KG1 (cell line): Measurements from ENCODE around the gene N4BP2.
"Not testable (repeated sequence)": the region's sequence is repeated elsewhere in the genome, so short reads cannot be mapped to it uniquely, and the experiment has no call there.

Experiments used
- DNase-seq: peaks from one replicate; lab custom pipeline; 2025; lab: John Stamatoyannopoulos, UW

The N4BP2 gene

DNA sequence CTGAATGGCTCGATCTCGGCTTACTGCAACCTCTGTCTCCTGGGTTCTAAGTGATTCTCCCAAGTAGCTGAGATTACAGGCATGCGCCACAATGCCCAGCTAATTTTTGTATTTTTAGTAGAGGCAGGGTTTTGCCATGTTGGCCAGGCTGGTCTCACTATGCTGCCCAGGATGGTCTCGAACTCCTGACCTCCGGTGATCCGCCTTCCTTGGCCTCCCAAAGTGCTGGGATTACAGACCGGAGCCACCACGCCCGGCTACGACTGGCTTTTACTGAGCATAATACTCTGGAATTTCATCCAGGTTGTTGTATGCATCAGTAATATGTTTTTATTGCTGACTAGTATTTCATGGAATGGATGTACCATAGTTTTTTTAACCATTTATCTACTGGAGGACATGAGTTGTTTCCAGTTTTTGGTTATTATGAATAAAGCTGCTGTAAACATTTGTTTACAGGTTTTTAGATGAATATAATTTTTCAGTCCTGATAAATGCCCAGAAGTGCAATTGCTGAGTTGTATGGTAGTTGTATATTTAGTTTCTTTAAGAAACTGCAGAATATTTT is 31.2 kb downstream of the N4BP2 start:
- DNase-seq, result no peak

DNA sequence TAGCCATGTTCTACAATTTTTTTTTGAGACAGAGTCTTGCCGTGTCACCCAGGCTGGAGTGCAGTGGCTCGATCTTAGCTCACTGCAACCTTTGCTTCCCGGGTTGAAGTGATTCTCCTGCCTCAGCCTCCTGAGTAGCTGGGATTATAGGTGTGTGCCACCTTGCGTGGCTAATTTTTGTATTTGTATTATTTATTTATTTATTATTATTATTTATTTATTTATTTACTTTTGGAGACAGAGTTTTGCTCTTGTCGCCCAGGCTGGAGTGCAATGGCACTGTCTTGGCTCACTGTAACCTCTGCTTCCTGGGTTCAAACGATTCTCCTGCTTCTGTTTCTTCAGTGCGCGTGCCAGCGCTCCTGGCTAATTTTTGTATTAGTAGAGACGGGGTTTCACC is 36.8 kb downstream of the N4BP2 start:
- DNase-seq, result not testable (repeated sequence)

DNA sequence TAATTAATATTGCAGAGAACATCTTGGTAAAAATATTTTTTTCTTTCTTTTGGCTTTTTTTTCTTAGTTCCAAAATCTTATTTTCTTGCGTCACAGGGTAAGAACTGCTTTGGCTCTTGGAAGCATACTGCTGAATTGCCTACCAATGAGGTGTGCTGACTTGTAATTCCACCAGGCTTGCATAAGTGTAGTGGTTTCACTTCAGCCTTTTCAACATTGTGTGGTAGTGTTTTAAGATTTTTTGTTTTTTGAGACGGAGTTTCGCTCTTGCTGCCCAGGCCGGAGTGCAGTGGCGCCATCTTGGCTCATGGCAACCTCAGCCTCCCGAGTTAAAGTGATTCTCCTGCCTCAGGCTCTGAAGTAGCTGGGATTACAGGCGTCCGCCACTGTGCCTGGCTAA is 42.4 kb downstream of the N4BP2 start:
- no peak for DNase-seq

DNA sequence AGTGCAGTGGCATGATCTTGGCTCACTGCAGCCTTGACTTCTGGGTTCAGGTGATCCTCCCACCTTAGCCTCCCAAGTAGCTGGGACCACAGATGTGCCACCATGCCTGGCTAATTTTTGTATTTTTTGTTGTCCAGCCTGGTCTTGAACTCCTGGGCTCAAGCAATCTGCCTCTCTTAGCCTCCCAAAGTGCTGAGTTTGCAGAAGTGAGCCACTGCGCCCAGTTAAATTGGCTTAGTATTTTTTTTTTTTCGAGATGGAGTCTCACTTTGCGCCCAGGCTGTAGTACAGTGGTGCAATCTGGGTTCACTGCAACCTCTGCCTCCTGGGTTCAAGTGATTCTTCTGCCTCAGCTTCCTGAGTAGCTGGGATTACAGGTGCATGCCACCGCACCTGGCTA is 50.5 kb downstream of the N4BP2 start:
- not testable (repeated sequence) for DNase-seq

DNA sequence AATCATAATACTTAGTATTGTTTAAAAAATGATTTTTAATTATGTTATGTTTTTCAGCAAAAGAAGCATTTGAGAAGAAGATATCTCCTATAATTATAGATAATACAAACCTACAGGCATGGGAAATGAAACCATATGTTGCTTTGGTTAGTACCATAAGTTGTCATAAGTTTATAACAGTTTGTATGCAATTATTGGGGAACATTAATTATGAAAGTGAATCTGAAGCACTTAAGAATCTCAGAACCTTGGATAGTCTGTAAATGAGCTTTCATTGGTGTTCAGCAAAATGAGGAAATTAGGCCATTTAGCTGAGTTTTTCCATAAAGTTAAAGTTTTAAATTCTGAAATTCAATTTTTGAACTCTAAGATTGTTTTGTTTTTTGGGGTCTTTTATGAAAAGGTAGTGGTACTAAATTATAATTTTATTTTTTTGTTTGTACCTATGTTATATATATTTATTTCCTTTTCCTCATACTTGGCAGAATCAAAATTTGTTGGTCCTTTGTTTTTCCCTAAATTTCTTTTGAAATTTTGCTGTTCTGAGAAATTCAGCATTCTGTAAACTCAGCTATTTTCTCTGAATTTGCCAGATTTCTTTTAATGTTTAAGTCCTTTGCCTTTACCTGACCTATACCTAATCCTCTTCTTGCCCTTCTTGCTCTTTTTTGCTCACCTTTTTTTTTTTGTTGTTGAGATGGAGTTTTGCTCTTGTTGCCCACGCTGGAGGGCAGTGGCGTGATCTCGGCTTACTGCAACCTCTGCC is 55.6 kb downstream of the N4BP2 start:
- no peak for DNase-seq

DNA sequence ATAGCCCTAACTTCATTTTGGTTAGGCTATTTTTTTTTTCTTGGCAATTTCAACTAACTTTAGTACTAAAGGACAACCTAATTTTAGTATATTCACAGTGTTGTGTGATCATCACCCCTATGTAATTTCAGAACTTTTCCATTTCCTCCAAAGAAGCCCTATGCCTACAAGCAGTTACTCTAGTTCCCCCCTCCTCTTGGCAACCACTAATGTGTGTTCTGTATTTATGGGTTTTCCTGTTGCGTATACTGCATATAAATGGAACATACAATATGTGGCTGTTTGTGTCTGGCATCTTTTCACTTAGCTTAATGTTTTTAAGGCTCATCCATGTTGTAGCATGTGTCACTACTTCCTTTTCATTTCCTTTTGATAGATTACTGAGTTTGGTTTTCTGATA is 57.6 kb downstream of the N4BP2 start:
- no peak for DNase-seq

DNA sequence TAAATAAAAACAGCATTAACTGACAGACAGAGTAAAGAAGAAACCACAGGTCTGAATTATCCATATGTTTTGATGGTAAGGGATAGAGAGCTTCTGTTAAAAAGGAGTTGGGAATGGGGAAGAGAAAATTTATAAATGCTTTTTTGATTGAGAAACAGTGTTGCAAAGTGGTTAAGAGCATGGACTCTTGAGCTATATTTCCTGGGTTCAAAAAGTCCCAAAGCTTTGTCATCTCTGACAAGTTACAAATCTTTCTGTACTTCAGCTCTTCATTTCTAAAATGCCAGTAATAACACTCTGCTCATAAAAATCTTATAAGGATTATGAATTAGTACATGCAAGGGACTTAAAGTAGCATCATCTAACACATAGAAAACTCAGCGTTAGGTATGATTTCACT is 62.2 kb downstream of the N4BP2 start:
- DNase-seq, result no peak

DNA sequence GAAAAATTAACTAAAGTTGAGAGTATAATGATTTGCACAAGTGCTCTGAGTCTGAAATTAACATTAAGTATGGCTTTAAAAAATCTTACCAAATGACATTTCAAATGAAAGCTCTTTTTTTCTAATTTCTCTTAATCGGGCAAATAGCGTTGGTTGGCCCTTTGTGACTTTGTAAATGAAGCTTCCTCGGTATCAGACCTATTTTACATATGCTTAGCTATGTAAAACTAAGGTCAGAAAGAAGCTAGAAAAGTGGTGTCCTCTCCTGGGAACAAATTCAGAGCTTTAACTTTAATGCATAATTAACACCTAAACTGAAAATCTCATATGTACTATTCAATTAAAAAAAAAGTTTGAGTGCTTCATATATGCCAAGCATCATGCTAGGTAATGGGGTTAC is 62.7 kb downstream of the N4BP2 start:
- no peak for DNase-seq

DNA sequence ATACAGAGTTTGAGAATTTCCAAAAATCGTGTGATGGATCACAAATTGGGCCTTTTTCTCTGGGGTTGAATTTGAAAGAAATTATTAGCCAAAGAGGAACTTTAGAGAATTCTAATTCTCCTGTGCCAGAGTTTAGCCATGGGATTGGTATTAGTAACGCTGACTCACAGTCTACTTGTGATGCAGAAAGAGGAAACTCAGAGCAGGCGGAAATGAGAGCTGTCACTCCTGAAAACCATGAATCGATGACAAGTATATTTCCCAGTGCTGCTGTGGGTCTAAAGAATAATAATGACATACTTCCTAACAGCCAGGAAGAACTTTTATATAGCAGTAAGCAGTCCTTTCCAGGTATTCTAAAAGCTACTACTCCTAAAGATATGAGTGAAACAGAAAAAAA is 64.9 kb downstream of the N4BP2 start:
- peak; percentile 41 for DNase-seq

DNA sequence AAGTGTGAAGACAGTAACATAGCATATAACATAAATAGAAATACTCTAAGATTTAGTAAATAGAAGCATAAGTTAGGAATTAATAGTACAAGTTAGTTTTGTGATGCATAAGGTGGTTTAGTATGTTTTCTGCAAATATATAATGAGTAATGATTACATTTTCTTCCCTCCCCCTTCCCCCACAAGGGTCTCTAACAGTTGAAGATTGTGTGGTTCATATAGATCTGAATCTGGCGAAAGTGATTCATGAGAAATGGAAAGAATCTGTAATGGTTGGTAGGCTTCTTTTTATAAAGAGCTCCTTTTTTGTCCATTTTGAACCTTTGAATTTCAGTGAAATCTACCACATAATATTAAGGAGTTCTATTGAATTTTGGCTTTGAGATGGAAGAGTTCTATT is 66.3 kb downstream of the N4BP2 start:
- no peak for DNase-seq

DNA sequence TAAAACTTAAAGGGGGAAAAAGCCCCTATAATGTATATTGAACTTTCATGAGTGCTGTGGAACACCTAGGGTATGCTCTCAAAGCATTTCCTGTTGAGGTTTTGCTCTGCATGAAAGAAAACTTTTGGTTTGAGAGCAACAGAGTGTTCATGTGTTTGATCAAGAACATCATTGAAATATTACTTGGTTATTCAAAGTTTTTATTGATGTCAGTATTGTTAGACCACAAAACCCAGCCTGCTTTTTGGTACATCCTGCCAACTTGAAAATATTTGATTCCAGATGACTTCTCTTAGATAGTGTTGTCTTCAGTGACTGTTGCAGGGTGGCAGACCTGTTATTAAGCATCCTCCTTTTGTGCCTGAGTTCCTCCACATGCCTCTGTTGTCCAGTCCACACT is 68.0 kb downstream of the N4BP2 start:
- DNase-seq, result no peak

DNA sequence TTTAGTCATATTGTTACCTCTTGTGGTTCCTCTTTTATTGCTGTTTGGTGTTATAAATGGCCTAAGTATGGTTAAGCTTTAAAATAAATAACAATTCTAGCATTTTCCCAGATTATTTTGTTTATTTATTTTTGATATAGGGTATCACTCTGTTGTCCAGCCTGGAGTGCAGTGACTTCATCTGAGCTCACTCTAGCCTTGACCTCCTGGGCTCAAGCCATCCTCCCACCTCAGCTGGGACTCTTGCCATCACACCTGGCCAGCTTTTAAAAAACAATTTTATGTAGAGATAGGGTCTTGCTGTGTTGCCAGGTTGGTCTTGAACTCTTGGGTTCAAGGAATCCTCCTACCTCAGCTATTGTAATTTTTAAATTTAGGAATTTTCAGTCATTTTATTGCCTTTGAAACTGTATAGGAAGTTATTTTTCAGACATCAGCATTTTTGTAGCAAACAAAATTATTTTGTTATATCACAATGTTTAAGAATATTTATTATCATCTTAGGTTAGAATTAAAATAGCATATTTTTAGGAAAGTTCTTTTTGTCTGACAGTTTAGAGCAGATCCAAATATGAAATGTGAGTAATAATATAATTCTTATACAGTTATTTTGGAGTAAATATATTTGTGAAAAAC is 73.9 kb downstream of the N4BP2 start:
- no peak for DNase-seq

DNA sequence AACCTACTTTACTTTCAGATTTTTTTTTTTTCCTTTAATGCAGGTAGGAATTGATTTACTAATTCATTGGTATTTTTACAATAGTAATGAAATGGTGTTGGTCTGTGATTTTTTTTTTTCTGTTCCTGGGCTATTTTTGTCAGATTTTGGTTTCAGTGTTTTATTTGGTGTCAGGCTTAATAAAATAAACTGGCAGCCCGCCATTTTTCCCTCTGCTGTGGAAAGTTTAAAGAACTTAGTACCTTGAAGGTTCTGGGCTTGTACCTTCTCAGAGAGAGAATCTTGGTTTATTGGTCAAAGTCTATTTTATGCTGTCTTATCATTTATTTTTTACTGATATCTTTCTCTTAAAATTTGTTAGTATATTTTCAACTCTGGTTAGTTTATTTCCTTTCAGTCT is 76.2 kb downstream of the N4BP2 start:
- DNase-seq, result no peak

DNA sequence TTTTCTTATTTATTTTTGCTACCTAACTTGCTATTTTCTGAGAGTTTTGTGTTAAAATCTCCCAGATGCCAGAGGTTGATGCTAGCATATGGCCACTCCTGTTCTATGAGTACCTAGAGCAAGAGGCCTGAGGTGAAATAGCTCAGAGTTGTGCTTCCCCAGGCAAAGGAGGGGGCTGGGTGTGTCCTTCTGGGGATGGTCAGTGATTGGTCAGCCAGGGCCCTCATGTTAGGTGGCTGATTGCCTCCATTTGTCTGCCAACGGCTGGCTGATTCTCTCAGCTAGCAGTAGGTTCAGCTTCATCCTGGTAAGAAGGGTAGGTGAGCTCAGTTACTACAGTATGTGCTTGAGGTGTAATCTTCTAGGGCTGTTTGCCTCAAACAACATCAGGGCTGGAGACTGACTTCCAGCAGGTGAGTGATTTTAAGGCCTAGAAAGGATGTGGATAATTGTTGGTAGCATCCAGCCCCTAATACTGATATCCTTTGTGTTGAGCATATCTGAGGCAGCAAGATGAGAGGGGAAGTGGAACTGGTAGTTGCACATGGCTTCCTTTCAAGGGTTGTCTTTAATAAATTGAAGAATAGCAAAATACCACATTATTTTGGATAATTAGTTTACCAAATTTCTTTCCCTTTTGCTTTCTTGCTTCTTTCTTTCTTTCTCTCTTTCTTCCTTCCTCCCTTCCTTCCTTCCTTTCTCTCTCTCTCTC is 77.7 kb downstream of the N4BP2 start:
- DNase-seq, result no peak

DNA sequence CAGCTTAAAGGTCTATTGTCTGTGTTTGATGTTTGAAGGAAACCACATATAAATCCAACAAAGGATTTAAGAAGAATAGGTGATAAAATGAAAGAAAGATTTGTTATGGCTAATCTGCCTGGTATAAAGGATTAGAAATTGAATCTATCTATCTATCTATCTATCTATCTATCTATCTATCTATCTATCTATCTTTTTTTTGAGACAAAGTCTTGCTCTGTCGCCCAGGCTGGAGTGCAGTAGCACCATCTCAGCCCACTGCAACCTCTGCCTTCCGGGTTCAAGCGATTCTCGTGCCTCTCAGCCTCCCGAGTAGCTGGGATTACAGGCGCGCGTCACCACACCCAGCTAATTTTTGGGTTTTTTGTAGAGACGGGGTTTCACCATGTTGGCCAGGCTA is 79.6 kb downstream of the N4BP2 start:
- not testable (repeated sequence) for DNase-seq

DNA sequence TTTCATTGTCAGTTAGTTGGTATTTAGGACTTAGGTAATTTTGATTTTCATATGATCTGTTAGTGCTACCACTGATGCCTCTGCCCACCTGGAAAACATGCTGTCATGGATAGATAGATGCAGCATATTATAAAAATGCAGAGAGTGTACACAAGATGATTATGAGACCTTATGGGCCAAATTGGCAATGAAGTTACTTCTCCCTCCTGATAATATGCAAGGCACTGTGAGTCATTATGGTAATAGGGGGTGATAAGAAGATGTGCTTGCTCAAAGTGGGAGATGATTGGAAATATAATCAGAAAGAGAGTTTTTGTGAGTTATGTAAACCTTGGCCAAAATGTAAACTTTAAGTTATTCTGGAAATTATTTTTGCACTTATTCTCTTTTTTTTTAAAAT is 83.5 kb downstream of the N4BP2 start:
- no peak for DNase-seq

DNA sequence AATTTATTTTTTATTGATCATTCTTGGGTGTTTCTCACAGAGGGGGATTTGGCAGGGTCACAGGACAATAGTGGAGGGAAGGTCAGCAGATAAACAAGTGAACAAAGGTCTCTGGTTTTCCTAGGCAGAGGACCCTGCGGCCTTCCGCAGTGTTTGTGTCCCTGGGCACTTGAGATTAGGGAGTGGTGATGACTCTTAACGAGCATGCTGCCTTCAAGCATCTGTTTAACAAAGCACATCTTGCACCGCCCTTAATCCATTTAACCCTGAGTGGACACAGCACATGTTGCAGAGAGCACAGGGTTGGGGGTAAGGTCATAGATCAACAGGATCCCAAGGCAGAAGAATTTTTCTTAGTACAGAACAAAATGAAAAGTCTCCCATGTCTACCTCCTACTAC is 83.9 kb downstream of the N4BP2 start:
- not testable (repeated sequence) for DNase-seq

DNA sequence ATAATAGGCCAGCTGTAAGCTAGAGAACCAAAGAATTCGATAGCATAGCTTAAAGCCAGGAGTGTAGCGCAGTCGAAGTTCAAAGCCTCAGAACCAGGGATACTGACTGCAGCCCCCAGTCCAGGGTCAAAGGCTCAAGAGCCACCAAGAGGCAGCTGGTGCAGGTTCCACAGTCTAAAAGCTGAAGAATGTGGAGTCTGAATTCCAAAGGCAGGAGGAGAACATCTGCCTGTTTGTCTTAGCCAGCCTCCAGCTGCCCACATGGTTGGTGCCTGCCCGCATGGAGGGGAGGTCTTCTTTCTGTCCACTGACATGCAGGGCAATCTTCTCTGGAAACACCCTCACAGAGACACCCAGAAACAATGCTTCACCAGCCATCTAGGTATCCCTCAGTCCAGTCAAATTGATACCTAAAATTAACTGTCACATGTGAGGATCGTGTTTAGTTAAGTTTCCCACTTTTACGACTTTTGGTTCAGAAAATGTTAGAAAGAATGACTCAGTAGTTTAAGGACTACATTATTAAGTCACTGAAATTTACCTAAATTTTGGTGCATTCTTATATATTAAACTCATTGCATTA is 87.4 kb downstream of the N4BP2 start:
- DNase-seq, result no peak

DNA sequence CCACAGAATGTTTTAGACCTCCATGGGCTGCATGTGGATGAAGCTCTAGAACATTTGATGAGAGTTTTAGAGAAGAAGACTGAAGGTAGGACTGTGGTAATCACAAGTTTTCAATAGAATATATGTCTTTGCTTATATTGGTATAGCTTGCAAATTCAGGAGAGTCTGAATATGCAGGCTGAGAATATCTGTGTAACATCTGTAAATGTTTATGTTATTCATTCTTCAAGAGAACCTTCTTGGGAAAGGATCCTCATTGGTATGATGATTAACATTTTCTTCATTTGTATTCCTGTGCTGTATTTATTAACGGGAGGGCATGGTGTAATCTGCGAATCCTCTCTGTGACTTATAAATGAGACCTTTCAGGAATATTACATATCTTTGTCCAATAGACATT is 88.1 kb downstream of the N4BP2 start:
- DNase-seq, result no peak

DNA sequence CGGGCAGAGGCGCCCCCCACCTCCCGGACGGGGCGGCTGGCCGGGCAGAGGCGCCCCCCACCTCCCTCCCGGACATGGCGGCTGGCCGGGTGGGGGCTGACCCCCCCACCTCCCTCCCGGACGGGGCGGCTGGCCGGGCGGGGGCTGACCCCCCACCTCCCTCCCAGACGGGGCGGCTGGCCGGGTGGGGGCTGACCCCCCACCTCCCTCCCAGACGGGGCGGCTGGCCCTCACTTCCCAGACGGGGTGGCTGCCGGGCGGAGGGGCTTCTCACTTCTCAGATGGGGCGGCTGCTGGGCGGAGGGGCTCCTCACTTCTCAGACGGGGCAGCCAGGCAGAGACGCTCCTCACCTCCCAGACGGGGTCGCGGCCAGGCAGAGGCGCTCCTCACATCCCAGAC is 90.8 kb downstream of the N4BP2 start:
- DNase-seq, result not testable (repeated sequence)

DNA sequence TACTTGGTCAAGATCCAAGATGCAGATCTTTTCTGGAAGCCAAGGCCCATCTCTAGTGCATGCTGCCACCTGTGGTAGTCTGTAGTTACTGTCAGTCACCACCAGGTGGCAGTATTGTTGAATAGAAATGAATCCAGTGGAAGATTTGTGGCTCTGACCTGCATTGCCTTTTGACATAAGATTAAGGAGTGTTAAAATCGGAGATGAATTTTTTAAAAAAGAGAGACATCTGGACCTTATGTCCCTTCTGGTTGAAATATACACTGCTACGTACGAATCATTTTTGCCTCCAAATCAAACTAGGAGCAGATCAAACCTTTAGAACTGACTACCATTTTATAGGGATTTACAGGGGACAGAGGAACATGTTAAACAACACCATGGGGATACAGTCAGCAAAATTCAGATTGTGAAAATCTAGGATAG is 93.3 kb downstream of the N4BP2 start:
- DNase-seq, result peak; percentile 81

DNA sequence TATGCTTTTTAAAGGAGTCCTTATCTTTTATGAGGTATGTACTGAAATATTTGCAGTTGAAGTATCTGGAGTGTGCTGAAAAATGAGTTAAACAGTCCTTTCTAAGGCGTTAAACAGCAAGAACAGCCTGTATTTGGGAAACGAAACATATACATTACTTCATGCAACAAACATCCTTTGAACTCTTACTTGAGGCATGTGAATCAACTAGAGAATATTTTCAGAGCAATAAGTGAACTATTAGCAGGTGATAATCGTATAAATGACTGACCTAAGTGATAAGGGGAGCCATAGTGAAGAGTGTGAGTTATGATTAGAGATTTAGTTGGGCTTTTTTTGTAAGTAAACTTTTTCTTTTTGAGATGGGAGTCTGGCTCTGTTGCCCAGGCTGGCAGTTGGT is 94.3 kb downstream of the N4BP2 start:
- no peak for DNase-seq

DNA sequence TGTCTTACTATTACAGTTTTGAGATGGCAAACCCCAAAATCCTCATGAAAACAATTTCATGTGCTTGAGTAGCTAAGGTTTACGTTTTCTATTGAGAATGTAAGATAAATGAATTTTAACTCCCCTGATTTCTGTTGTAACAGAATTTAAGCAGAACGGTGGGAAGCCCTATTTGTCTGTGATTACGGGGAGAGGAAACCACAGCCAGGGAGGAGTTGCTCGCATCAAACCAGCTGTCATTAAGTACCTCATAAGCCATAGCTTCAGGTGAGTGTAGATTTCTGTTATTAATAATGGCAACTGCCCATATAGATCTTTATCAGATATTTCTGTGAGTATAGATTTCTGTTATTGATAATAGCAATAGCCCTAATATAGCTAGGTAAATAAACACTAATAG is 96.0 kb downstream of the N4BP2 start:
- DNase-seq, result no peak
